Peyer's patch (tissue), 4 donors: ENCODE results near the gene GPX6.

Source experiments
- CTCF ChIP-seq, 6 experiments: fragments of 450-650 bp in 4 of 6; fragments of 200-600 bp in 2 of 6; sonication (generic) in 1 of 6; IDR thresholded peaks; one replicate each; pipeline ENCODE4 v1.5.1; 2017 to 2019; ENCODE audit warnings: antibody characterized with exemption in 6 of 6, mild to moderate bottlenecking in 3 of 6, moderate library complexity in 1 of 6
- POLR2A ChIP-seq, 2 donors: fragments of 450-650 bp; IDR thresholded peaks; one replicate each; pipeline ENCODE4 v1.5.1; 2017; ENCODE audit warnings: antibody characterized with exemption in 2 of 2, mild to moderate bottlenecking in 2 of 2, moderate library complexity in 2 of 2

- TF ChIP-seq CTCF (IDR thresholded peaks at IDR 0.05) (no peak), POLR2A (IDR thresholded peaks at IDR 0.05) (no peak)
These were observed 35.2 kb downstream of the GPX6 start for GRCh38 chr6:28480253-28480932.
